ENCODE results near the gene SPINK2. TPM values are rescaled to one million over a fixed set of nuclear protein-coding genes. Genes with fewer than 3 reads are reported as not detected.

Gene SPINK2
- total and polyA plus RNA-seq, 2 of the 4 experiments (the other 2 are of a cell fraction) = not detected

- Histone ChIP-seq H2BK120ac (ENCODE audit: low read depth, low read length) (no peak overlapping the region), H4K20me1 (ENCODE audit: insufficient read depth, low read length) (no peaks in the 10 kb centered on the region), H2AK5ac (ENCODE audit: low read depth, low read length) (no peak overlapping the region), H3K9me3 (ENCODE audit: control insufficient read depth, insufficient read depth, low read length) (no peaks in the 10 kb centered on the region), H4K91ac (ENCODE audit: insufficient read depth, low read depth, low read length) (no peak overlapping the region), H3K56ac (ENCODE audit: extremely low read depth, insufficient read depth, low read length) (no peak overlapping the region), H2AK9ac (replicated peaks; ENCODE audit: low read depth, low read length, poor library complexity) (no peak overlapping the region), H3K4me1 (ENCODE audit: control insufficient read depth, insufficient read depth, low read length) (no peaks in the 10 kb centered on the region), H2BK20ac (ENCODE audit: low read depth, low read length) (no peak overlapping the region), H2BK15ac (ENCODE audit: low read depth, low read length) (no peak overlapping the region), H4K5ac (ENCODE audit: low read depth, low read length) (no peak overlapping the region), H3K79me1 (ENCODE audit: low read depth in 1 of 2, low read length in 2 of 2) (no peaks in the 10 kb centered on the region), H3K9me1 (ENCODE audit: insufficient read depth, low read length) (no peaks in the 10 kb centered on the region), H3K4me2 (ENCODE audit: low read depth, low read length) (no peak overlapping the region), H3K4me3 (ENCODE audit: insufficient read depth, low read depth, low read length) (no peak overlapping the region), H3K4ac (ENCODE audit: low read depth, low read length) (no peak overlapping the region), H3K27me3 (ENCODE audit: control insufficient read depth, insufficient read depth, low read length) (0 out of 2 replicates have a peak, but pooled peaks cover 5% of the 10 kb centered on the region), H3K27ac (ENCODE audit: insufficient read depth, low read length) (no peak overlapping the region), H3K9ac (ENCODE audit: low read depth, low read length) (no peak overlapping the region), H3K14ac (replicated peaks; ENCODE audit: low read depth, low read length) (no peak overlapping the region), H2AFZ (replicated peaks; ENCODE audit: low read length, poor library complexity) (no peak overlapping the region), H3K36me3 (ENCODE audit: control insufficient read depth, insufficient read depth, low read length) (no peaks in the 10 kb centered on the region), H2BK5ac (ENCODE audit: low read depth, low read length, poor library complexity, severe bottlenecking) (no peak overlapping the region), H4K8ac (ENCODE audit: low read depth in 2 of 2, low read length in 2 of 2) (no peak overlapping the region), H3K18ac (ENCODE audit: low read depth, low read length) (no peak overlapping the region), H3K23ac (ENCODE audit: low read depth, low read length) (no peak overlapping the region)
- in situ Hi-C loops (cut with MboI; ENCODE audit: low sequenced_read_pairs) (loop anchor here (25.0 kb wide), 1 partner anchor 98 kb away; no protein-coding TSS in a partner anchor), dilution Hi-C loops (cut with HindIII; ENCODE audit: low sequenced_read_pairs, unreplicated experiment) (no loop called here), intact Hi-C loops (cut with micrococcal nuclease) (no loop called here)
- ATAC-seq (ENCODE audit: low read depth) (no peak), DNase-seq (no peak)
- CTCF ChIA-PET = interaction anchor here (0.6 kb wide), 1 partner anchor 249 kb away, joined by 3 read pairs; no protein-coding TSS in a partner anchor
- WGBS, 2 experiments (ENCODE audit: extremely low coverage in 2 of 2, insufficient read length in 1 of 2) = no CpG with 5 or more reads among the region's 1 CpG
- TF ChIP-seq SMC3 (IDR thresholded peaks at IDR 0.05; ENCODE audit: low read depth, low read length) = no peak
- TF ChIP-seq POLR2A (IDR thresholded peaks at IDR 0.05; ENCODE audit: low read depth, low read length) = no peak
- no peak for TF ChIP-seq ELK1 (IDR thresholded peaks at IDR 0.05; ENCODE audit: borderline replicate concordance, low read depth, low read length)
- no peak for TF ChIP-seq MAFK (IDR thresholded peaks at IDR 0.05; ENCODE audit: low read depth, low read length)
- TF ChIP-seq MAZ (IDR thresholded peaks at IDR 0.05; ENCODE audit: borderline replicate concordance, low read depth, low read length) = no peak
- TF ChIP-seq CTCF (conservative IDR thresholded peaks at IDR 0.05; ENCODE audit: low read depth, low read length) = no peak
- no peak for TF ChIP-seq FOS (IDR thresholded peaks at IDR 0.05; ENCODE audit: low read depth, low read length)
- TF ChIP-seq RCOR1 (IDR thresholded peaks at IDR 0.05; ENCODE audit: insufficient replicate concordance, low read length) = no peak
- no peak for TF ChIP-seq CHD1 (IDR thresholded peaks at IDR 0.05; ENCODE audit: low read depth, low read length)
- BruUV-seq (replicated peaks) = no TSS peak
- POLR2A ChIA-PET (ENCODE audit: unreplicated experiment) = no interaction called here
These were observed 57.3 kb downstream of the SPINK2 start for GRCh38 chr4:56764223-56764622.
